GM19468 (cell line): ENCODE results near the gene TIPARP.

Experiments
- ATAC-seq: cut with Tn5 transposase; IDR thresholded peaks from one replicate; pipeline ENCODE4 v1.9.1; 2021; ENCODE audit warnings: mild to moderate bottlenecking, moderate library complexity, moderate number of reproducible peaks; ENCODE audit not compliant: unreplicated experiment; ENCODE audit errors: extremely low read depth

Gene TIPARP, protein sequence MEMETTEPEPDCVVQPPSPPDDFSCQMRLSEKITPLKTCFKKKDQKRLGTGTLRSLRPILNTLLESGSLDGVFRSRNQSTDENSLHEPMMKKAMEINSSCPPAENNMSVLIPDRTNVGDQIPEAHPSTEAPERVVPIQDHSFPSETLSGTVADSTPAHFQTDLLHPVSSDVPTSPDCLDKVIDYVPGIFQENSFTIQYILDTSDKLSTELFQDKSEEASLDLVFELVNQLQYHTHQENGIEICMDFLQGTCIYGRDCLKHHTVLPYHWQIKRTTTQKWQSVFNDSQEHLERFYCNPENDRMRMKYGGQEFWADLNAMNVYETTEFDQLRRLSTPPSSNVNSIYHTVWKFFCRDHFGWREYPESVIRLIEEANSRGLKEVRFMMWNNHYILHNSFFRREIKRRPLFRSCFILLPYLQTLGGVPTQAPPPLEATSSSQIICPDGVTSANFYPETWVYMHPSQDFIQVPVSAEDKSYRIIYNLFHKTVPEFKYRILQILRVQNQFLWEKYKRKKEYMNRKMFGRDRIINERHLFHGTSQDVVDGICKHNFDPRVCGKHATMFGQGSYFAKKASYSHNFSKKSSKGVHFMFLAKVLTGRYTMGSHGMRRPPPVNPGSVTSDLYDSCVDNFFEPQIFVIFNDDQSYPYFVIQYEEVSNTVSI

DNA sequence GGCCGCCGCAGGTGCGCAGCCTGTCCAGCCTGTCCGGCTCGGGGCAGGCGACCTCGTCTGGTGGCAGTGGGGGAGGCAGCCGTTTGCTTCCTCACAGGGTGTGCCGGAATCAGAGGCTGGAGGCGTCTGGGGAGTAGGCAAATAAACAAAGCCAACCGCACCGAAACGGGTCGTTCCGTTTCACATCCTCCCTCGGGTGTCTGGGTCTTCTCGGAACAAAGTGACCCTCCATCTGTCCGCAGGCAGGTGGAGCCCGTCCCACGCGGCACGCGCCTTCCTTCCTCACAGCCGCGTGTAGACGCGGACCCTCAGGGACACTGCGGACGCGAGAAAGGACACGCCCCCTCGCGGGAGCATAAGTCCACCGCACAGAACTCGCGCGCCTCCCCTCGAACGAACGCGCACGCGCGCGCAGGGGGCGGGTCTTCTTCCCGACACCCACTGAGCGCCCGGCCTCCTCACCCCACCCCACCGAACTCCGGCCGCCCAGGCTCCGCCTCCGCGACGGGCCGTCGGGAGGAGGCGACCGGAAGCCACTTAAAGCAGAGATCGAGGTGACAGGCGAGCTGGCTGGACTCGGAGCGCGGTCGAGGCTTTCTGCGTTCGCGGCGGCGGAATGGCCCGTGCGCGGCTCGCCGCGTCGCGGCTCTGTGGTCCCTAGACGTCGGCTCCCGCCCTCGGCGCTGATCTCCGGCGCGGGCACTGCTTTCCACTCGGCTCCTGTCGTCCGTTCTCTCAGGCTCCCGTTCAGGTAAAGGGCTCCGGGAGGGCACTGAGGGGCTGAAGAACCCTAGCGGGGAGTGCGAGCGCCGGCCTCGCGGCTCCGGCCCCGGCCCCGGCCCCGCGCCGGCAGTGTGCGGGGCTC lies at the start of gene TIPARP:
TSS of gene TIPARP (plus strand) at position 545 of the 865 bp plus-strand sequence. CDS start 3,108 bp downstream, outside the sequence.
- ATAC-seq = peak; percentile 88

DNA sequence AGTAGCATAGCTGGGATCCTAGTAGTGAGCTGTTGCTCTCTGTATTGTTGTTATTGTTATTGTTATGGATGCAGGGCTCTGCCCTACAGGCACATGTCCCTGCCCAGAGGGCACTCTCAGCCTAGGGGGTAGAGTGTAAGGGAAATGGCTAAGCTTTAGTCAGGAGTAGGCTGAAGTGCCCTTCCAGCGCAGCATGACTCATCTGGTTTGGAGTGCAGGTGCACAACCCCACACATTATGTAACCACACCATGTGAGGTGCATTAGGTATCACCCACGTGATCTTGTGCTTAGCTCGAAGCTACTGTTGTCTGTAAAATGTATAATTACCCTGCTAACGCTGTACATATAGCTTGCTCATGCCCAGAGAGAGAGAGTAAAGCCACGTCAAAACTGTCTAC lies 48.3 kb upstream of the TIPARP start:
- ATAC-seq = no peak

DNA sequence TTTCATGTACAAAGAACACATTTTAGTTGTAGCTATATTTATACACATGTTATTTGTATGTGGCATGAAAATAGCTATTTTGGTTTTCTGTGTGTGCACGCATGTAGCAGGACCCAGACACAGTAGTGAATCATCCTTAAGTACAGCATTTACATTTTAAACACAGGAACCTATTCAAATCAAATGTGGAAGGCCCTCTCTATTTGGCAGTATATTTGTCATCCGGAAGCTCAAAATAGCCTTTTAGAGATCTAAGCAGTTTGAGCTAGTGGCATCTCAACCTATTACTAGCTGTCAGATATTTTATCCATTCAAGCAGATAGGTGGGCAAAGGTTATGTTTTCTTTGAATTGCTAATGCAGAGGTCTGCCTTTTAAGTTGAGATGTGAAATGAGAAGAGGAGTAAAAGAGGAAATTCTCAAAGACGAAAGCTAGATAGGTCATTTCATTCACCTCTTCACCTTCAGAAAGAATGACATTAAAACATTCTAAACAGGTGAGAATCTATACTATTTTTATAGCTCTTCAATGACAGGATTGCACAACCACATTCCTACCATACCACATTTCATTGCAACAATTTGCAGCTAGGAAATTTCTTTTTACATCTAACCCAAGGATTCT lies 46.3 kb upstream of the TIPARP start:
- ATAC-seq = no peak

DNA sequence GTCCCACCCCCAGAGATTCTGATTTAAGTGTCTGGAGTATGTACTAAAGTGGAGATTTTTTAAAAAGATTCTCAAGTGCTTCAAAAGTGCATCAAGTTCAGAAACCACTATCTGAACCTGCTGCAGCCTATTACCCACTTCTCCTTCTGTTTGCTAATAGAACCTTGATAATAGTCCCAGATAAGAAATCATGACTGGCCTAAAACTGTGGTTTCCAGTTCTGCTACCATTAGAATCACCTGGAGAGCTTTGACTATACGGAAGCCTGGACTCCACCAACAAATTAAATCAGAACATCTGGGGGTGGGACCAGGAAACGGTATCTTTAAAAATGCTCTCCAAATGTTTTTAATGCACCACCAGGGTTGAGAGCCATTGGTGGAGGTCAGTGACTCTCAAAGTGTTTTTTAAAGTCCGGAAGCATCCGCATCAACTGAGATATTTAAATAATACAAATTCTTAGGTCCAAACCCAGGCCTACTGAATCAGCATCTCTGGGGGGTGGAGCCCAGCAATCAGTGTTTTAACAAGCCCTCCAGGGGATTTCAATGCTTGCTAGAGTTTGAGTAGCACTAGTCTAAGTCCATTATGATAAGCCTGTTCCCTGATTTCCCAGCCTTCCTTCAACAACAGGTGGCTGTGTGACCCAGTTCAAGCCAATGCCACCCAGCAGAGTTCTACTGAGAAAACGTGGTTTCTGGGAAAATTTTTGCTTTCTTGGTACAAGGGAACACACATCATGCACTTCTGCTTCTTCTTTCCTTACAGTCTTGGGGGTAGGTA lies 45.4 kb upstream of the TIPARP start:
- no peak for ATAC-seq

DNA sequence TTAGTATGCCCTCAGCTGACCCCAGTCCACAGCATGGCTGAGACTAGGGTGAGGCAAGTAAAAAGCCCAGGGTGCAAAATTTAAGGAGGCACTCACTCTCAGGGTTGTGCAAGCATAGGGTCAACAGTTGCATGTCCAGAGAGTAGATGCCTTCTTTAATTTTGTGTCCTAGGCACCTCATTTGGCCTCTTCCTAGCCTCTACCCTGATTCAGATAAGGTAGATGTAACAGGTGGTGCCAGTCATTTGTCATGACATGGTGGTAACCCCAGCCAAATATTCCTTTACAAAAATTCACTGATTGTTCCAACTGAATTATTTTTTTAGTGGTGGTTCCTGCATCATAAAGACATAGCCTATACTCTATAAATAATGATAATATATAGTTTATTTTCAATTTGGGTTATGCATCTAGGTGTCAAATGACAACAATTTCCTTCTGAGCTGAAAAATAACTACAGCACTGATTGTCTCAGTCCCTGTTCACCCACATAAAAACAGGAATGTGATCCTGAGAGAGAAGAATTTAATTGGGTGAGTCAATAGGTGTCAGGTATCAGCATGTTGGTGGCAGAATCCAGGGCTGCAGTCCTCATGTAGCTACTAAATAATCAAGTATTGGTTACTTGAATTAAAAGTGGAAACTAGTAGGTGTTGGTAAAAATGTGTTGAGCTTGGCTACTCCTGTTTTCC lies 44.2 kb upstream of the TIPARP start:
- no peak for ATAC-seq

DNA sequence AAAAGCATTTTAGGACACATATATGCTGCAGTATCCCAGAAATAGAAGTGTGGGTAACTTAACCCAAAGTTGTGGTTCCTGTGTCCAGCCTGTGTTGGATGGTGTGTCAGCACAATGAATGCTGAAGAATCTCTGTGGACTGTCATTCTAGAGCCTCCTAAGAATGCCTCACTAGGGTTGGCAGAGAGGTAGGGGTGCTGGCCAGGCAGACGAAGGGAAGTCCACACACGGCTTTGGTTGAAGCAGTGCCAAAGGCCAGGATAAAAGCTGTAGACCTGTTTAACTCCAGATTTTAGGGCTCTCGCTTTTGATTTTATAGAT lies 43.7 kb upstream of the TIPARP start:
- ATAC-seq = no peak

DNA sequence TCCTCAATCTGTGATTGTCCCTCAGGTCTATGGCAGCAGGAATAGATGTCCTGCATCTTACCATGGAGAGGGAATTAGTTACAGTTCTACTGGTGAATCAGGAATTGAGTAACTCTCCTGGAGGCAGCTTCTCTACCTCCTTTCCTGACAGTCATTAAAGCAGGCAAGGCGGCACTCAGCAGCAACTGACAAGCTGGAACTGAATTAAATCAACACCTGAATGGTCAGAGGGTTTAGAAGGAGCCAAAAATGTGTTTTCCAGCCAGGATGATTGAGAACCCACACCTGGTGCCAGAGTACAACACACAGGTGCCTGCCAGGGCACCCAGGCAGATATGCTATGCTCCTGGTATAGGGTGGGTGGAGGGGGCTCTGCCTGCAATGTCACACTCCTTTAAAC lies 43.1 kb upstream of the TIPARP start:
- no peak for ATAC-seq

DNA sequence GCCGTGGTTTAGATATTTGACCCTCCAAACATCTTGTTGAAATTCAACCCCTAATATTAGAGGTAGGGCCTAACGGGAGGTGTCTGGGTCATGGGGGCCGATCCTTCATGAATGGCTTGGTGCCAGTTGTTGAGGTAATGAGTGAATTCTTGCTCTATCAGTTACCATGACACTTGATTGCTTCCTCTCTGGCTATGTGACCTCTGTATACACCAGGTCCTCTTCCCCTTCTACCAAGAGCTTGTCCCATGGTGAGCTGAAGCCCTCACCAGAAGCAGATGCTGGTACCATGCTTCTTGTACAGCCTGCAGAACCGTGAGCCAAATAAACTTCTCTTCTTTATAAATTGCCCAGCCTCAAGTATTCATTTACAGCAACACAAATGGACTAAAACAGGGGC lies 41.8 kb upstream of the TIPARP start:
- no peak for ATAC-seq

DNA sequence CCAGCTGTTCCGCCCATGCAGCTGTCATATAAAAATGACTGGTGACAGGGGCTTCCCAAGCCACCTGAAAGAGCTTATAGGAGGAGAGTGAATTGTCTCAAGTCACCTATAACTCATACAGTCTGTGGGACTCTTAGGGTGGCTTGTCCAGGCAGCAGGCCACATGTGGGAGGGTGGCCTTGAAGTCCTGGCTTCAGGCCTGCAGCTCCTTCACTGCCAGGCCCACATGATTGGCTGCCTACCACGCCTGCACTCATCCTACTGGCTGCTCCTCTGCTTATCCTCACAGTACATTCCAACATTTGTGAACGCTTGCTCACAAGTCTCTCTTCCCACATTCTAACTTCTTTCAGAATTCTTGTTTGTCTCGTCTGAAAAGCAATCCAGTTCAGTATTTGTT lies 41.1 kb upstream of the TIPARP start:
- no peak for ATAC-seq

DNA sequence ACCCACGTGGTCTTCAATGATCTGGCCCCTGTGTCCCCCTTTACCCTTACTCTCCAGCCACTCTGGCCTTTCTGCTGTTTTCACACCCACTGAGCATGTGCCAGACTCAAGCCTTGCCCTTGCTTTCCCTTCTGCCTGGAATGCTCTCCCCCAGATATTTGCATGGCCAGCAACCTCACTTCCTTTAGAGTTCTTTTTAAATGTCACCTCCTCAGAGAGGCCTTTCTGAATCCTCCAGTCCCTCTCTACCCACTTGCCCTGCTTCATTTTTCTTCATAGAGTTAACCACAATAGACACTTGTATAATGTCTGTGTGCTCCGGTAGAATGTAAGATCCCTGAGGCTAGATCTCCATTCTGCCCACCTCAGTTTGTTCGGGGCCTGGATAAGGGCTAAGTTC lies 39.4 kb upstream of the TIPARP start:
- ATAC-seq = no peak

DNA sequence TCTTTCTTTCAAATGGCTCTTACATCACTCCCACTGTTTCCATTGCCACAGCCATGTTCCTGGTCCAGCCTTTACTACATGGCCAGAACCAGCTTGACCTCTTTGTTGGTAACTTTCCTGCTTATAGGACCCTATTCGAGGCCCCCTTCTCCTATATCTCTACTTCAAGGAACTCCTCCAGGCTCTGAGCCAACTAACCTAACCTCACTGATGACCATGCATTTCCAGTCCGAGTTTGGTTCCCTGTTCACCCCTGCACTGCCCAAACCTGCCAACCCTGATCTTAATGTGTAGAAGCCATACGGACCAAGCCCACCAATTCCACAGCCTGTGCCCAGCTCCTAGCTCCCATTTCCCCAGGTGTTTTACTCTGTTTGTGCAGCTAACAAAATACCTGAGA lies 38.4 kb upstream of the TIPARP start:
- ATAC-seq = no peak

DNA sequence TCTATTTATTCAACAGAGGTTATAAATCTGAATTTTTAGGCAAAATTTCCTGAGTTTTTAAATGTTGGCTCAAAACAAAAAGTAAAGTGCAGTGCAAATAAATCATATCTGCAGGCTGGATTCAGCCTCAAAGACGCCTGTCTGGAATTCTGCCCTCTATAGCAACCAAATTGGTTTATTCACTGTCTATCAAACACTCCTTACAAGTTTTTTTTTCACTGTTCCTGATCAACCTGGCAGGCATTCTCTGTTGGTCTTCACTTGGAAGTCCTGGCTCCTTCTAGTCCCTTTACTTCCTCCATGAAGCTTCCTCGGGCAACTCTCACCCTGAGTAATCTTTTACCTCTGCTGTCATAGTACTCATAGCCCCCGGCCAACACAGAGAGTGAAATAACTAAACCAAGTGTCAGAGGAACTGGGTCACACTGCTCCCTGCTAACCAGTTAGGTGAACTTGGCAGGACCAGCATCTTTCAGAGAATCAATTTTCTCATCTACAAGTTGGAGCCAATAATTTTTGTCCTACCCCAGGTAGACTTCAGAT lies 36.8 kb upstream of the TIPARP start:
- no peak for ATAC-seq

DNA sequence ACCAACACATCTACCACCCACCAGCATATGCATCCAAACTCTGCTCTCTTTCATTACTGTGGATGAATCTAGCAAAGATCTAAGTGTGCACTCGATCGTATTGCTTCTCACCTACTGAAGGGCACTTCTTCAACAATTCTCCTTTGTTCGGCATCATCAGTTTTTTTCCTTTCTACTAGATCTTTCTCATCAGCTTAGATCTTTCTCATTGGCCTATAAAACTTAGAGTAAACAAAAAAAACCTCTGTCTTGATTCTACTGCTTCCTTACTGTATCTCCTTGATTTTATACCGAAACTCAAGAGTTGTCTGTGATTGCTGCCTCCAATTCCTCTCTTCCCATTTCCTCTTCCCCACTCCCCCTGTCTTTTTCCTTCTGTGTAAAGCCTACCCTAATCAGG lies 36.1 kb upstream of the TIPARP start:
- ATAC-seq = no peak

DNA sequence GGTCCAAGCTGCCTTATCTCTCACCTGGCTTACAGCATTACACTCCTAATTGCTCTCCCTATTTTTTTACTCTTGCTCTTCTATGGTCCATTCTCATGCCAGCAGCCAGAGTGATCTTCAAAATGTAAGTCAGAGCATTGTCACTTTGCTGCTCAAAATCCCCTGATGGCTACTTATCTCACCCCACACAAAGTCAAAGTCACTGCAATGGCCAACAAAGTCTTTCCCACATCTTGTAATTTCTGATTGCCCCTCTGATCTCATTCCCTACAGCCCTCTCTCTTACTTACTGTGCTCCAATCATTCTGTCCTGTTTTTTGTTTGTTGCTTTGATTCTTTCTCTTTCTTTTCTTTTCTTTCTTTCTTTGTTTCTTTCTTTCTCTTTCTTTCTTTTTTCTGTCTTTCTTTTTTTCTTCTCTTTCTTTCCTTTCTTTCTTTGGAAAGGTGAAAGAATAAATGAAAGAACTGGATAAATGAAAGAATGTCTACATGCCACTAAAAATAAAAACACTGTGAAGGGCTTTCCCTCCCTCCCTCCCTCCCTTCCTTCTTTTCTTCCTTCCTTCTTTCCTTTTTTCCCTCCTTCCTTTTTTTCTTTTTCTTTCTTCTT lies 34.9 kb upstream of the TIPARP start:
- ATAC-seq = no peak

DNA sequence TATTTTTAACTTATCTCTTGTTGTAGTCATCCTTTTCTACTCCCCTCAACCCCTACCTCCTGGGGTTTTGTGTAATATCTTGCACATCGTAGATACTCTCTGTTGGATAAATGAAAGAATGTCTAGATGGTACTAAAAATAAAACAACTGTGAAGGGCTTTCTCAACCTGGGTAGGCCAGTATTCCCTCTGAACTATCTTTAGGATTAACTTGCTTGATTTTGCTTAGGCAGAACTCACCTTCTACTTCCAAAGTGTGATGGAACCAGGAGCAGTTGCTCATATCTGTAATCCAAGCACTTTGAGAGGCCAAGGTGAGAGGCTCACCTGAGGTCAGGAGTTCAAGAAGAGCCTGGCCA lies 32.8 kb upstream of the TIPARP start:
- no peak for ATAC-seq

DNA sequence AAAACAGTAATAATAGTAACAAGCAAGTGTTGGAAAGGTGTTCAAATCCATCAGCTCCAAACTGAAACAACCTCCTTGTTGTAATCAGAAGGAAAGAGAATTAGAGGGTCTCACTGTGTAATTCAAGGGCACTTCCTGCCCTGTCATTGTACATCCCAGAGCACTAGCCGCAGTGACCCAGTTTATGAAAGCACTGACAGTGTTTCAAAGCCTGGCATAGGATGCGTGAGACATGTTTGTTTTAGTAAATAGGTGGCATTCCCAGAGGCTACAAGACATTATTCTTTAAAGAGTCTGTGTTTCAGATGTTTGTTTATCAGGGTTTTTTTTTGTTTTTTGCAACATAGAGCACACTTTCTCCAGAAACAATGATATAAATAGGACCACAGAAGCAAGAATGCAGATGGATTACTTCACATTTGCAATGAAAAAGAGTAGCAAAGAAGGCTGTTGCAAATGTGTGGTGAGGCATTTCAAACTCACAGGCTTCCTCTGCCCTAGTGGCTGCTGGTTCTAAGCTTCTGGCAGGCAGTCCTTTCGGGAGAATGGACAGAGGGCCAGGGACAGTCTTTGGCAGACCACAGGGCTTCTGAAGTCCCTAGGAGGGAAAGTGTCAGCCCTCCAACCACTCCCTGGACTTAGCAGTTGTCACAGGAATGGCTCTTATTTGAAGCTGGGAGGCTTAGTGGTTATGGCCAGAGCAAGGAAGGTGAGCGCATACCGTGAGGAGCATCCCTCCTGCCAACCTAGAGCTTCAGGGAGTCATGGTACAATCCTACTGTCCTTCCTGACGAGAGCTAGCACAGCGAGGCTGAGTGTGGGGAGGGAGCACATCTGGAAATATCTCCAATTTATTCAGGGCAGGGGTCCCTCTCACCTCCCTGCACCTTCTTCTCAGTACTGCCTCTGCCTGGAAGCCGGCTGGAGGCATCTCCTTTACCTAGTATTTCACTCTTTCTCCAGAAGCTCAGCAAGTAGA lies 31.4 kb upstream of the TIPARP start:
- no peak for ATAC-seq

DNA sequence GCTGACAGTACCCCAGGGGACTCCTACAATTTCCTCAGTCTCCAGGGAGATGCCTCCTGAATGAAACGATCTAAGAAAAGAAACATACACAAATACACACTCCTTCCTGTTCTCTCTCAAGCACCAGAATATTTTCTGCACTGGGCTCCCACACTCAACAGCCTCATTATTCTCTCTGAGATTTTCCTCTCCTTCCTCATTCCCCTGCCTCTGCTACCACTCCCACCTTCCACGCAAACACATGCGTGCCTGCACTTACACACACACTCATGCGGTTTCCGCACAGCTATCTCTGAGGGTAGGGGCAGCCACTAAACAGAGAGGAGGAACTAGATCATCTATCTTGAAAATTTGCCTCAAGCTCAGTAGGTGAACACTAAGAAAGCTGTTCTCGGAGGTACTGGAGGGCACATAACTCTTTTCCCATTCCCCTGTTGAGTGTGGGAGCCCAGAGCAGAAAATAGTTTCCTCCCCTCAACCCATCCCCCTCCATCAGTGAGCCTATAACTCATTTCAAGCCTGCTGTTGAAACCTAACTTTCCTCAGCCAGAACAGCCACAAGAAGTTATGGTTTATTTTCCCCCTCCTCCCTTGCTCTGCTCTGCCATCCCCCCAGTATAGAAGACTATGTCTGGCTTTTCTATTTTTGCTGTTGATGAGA lies 30.5 kb upstream of the TIPARP start:
- peak; percentile 79 for ATAC-seq
